Measurements from ENCODE around the gene SLC46A3. TPM values are rescaled to one million over a fixed set of nuclear protein-coding genes. Genes with fewer than 3 reads are reported as not detected.

The SLC46A3 gene
- total and polyA plus RNA-seq, 10 of the 15 experiments (the other 5 are each of a cell fraction or from before 2014, with no cell fraction given) = 2.9 to 15.6 (median 9.4) TPM

DNA sequence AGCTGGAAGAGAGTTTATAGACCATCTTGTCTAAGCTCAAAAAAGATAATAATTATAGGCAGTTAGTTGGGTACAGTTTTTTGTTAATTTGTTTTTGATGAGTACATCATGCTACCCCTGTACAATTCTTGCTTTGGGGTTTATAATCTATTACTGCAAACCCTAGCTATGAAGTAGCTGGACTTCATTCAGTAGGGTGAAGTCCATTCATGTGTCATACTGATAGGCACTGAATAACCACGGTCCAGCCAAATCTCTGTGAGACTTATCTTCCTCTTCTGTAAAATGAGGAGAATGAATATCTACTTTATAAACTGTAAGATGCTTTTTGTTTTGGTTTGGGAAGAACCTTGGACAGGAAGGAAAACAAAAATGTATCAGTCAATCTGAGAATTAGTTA lies 19.5 kb downstream of the SLC46A3 start:
- 96% methylated on average over 1 of the region's 1 CpG for WGBS (ENCODE audit: insufficient coverage, insufficient replicate concordance, low lambda C conversion rate, missing lambda C conversion rate)
- H3K27me3 ChIP-seq (replicated peaks in 1 of 2; ENCODE audit: control insufficient read depth in 2 of 2, insufficient read depth in 2 of 2, low read length in 1 of 2) = no peaks in the 10 kb centered on the region
- no peak overlapping the region for H3K4me2 ChIP-seq (ENCODE audit: control insufficient read depth, insufficient read depth)
- FAIRE-seq (no peak), ATAC-seq (no peak), DNase-seq (ENCODE audit: low read depth, low spot score) (no peak)
- TF ChIP-seq, protein P1, sequence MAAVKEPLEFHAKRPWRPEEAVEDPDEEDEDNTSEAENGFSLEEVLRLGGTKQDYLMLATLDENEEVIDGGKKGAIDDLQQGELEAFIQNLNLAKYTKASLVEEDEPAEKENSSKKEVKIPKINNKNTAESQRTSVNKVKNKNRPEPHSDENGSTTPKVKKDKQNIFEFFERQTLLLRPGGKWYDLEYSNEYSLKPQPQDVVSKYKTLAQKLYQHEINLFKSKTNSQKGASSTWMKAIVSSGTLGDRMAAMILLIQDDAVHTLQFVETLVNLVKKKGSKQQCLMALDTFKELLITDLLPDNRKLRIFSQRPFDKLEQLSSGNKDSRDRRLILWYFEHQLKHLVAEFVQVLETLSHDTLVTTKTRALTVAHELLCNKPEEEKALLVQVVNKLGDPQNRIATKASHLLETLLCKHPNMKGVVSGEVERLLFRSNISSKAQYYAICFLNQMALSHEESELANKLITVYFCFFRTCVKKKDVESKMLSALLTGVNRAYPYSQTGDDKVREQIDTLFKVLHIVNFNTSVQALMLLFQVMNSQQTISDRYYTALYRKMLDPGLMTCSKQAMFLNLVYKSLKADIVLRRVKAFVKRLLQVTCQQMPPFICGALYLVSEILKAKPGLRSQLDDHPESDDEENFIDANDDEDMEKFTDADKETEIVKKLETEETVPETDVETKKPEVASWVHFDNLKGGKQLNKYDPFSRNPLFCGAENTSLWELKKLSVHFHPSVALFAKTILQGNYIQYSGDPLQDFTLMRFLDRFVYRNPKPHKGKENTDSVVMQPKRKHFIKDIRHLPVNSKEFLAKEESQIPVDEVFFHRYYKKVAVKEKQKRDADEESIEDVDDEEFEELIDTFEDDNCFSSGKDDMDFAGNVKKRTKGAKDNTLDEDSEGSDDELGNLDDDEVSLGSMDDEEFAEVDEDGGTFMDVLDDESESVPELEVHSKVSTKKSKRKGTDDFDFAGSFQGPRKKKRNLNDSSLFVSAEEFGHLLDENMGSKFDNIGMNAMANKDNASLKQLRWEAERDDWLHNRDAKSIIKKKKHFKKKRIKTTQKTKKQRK (IDR thresholded peaks at IDR 0.05; ENCODE audit: low read depth, low read length) = no peak
- TF ChIP-seq ZNF274 (IDR thresholded peaks at IDR 0.05; ENCODE audit: insufficient read depth, insufficient read length) (no peak), MEF2B (IDR thresholded peaks at IDR 0.05; ENCODE audit: partially characterized antibody, poor library complexity, severe bottlenecking) (no peak), ZZZ3 (IDR thresholded peaks at IDR 0.05; ENCODE audit: control insufficient read depth, insufficient read length, low read depth) (no peak), TARDBP (IDR thresholded peaks at IDR 0.05; ENCODE audit: borderline replicate concordance) (no peak), POU2F2 (IDR thresholded peaks at IDR 0.05; ENCODE audit: borderline replicate concordance, low read depth, low read length) (no peak)
- H3K9me3 ChIP-seq (replicated peaks; ENCODE audit: control insufficient read depth, insufficient read depth, low read length) = no peaks in the 10 kb centered on the region
- H3K79me2 ChIP-seq (ENCODE audit: control insufficient read depth, insufficient read depth, low read length) = no peaks in the 10 kb centered on the region
- no peaks in the 10 kb centered on the region for H3K4me1 ChIP-seq (ENCODE audit: control insufficient read depth, insufficient read depth, low read length)
- H3K9ac ChIP-seq (ENCODE audit: control insufficient read depth, insufficient read depth, low read length) = no peak overlapping the region
- in situ Hi-C loops (cut with MboI) = no loop called here
- ChIA-PET POLR2A (no interaction called here), SMC1A (ENCODE audit: uncharacterized antibody, unreplicated experiment) (interaction anchor here (0.6 to 1.4 kb wide), 2 partner anchors 9 to 58 kb away, joined by 3 read pairs; no protein-coding TSS in a partner anchor), CTCF (interaction anchor here (1.6 kb wide), 1 partner anchor 18 kb away, joined by 3 read pairs; no protein-coding TSS in a partner anchor), RAD21 (ENCODE audit: unreplicated experiment) (no interaction called here)
- H2AFZ ChIP-seq (ENCODE audit: control insufficient read depth, low read depth, low read length) = no peak overlapping the region
- H3K4me3 ChIP-seq = no peak overlapping the region
- no peak overlapping the region for H3K27ac ChIP-seq (ENCODE audit: control insufficient read depth, insufficient read depth)
- H4K20me1 ChIP-seq (ENCODE audit: control insufficient read depth, insufficient read depth) = no peaks in the 10 kb centered on the region
- H3K36me3 ChIP-seq (ENCODE audit: control insufficient read depth in 2 of 2, insufficient read depth in 2 of 2, low read length in 1 of 2) = peaks cover 0 to 6% of the 10 kb centered on the region in 2 experiments; a peak in 1 of 4 replicates
- intact Hi-C loops (cut with micrococcal nuclease; ENCODE audit: unreplicated experiment) = no loop called here
- BruUV-seq (replicated peaks) = no TSS peak

All from GM12878 (cell line).